Adipose tissue (tissue), 3 donors: ENCODE measurements around the gene PRPF31. TPM values are rescaled to one million over a fixed set of nuclear protein-coding genes. Genes with fewer than 3 reads are reported as not detected.

Experiments used
- H3K27ac ChIP-seq: one replicate; pipeline ENCODE4 v1.5.1; 2013; ENCODE audit warnings: low read depth, low read length
- WGBS, 3 donors: extraction: QIAGEN DNeasy Blood & Tissue Kit; methylation state at CpG; one replicate each; pipeline ENCODE4 v1.1.7; 2013; 5-methylcytosine and 5-hydroxymethylcytosine counted together
- polyA plus RNA-seq, 3 donors: library from polyadenylated mRNA; stranded (reverse); fragments of 200-250 nt; gene quantifications; one replicate each; pipeline ENCODE4 v1.2.3, GENCODE V29; 2013
- donor health status: healthy with polysubstance abuse.
- donor health status: Bipolar disorder and iron deficiency.
- donor health status: healthy.

PRPF31 gene
- polyA plus RNA-seq, 3 donors: 21.0 to 47.7 (median 46.6) TPM

GRCh38 chr19:54136864-54137698, 21.5 kb downstream of the PRPF31 start:
- H3K27ac ChIP-seq: no peak overlapping the region
- WGBS, 3 donors: 0 to 1% (median 0%) methylated on average over 45 to 46 of the region's 46 CpGs

GRCh38 chr19:54137699-54138488, 22.3 kb downstream of the PRPF31 start, which contains the start of gene CNOT3:
Gene CNOT3, plus strand, starts transcription at chr19:54137762. Its CDS starts 5,217 bp downstream, at chr19:54142979.
- WGBS, 3 donors: 1% methylated on average over 80 to 103 of the region's 103 CpGs
- H3K27ac ChIP-seq: peak within 1 kb of the TSS; percentile 40

GRCh38 chr19:54138489-54139256, 23.1 kb downstream of the PRPF31 start:
- no peak overlapping the region for H3K27ac ChIP-seq
- WGBS, 3 donors: 24 to 32% (median 24%) methylated on average over 25 to 31 of the region's 31 CpGs

GRCh38 chr19:54141356-54141755, 25.8 kb downstream of the PRPF31 start:
- H3K27ac ChIP-seq: no peak overlapping the region
- WGBS, 3 donors: 78 to 90% (median 87%) methylated on average over 3 of the region's 3 CpGs

GRCh38 chr19:54142166-54142780, 26.7 kb downstream of the PRPF31 start:
- 77 to 87% (median 85%) methylated on average over 7 of the region's 7 CpGs for WGBS, 3 donors
- no peak overlapping the region for H3K27ac ChIP-seq

- H3K27ac ChIP-seq: no peak overlapping the region
- WGBS, 3 donors: 90 to 93% (median 92%) methylated on average over 27 to 28 of the region's 28 CpGs
Observed at GRCh38 chr19:54145541-54146158, 30.1 kb downstream of the PRPF31 start.

GRCh38 chr19:54147676-54148075, 32.1 kb downstream of the PRPF31 start:
- 68 to 91% (median 74%) methylated on average over 3 of the region's 3 CpGs for WGBS, 3 donors
- no peak overlapping the region for H3K27ac ChIP-seq

- 80 to 87% (median 84%) methylated on average over 8 to 19 of the region's 19 CpGs for WGBS, 3 donors
- no peak overlapping the region for H3K27ac ChIP-seq
Observed at GRCh38 chr19:54148158-54148557, 32.6 kb downstream of the PRPF31 start.

- no peak overlapping the region for H3K27ac ChIP-seq
- 75 to 83% (median 82%) methylated on average over 12 of the region's 12 CpGs for WGBS, 3 donors
Observed at GRCh38 chr19:54149021-54149812, 33.7 kb downstream of the PRPF31 start.

- H3K27ac ChIP-seq: no peak overlapping the region
- 84 to 87% (median 85%) methylated on average over 23 of the region's 23 CpGs for WGBS, 3 donors
Observed at GRCh38 chr19:54151362-54152035, 35.9 kb downstream of the PRPF31 start.

- no peak overlapping the region for H3K27ac ChIP-seq
- WGBS, 3 donors: 94 to 97% (median 95%) methylated on average over 11 to 12 of the region's 12 CpGs
Observed at GRCh38 chr19:54152267-54152666, 36.7 kb downstream of the PRPF31 start.

- 85 to 90% (median 85%) methylated on average over 24 to 25 of the region's 25 CpGs for WGBS, 3 donors
- no peak overlapping the region for H3K27ac ChIP-seq
Observed at GRCh38 chr19:54152878-54153524, 37.4 kb downstream of the PRPF31 start.

GRCh38 chr19:54153731-54154326, 38.3 kb downstream of the PRPF31 start:
- 81 to 87% (median 85%) methylated on average over 10 of the region's 10 CpGs for WGBS, 3 donors
- no peak overlapping the region for H3K27ac ChIP-seq

- WGBS, 3 donors: 68 to 74% (median 68%) methylated on average over 18 of the region's 18 CpGs
- no peak overlapping the region for H3K27ac ChIP-seq
Observed at GRCh38 chr19:54154603-54155345, 39.2 kb downstream of the PRPF31 start.

GRCh38 chr19:54155694-54156093, 40.1 kb downstream of the PRPF31 start:
- H3K27ac ChIP-seq: no peak overlapping the region
- WGBS, 3 donors: 70 to 82% (median 79%) methylated on average over 19 of the region's 19 CpGs
